ENCODE results near the gene JAG2. TPM values are rescaled to one million over a fixed set of nuclear protein-coding genes. Genes with fewer than 3 reads are reported as not detected.

The JAG2 gene
- total RNA-seq, 1 experiment from 2014 or later: 85.9 TPM

- ChIA-PET POLR2A (no interaction called here), CTCF (no interaction called here), RAD21 (ENCODE audit: low non-redundant PET in 1 of 2, low total read pairs in 2 of 2, uncharacterized antibody in 2 of 2, unreplicated experiment in 2 of 2) (no interaction called here)
- H3K27ac ChIP-seq (ENCODE audit: low read depth, low read length): no peak overlapping the region
- no peak overlapping the region for H3K9ac ChIP-seq (ENCODE audit: low read length)
- no peak overlapping the region for H3K4me3 ChIP-seq (replicated peaks in 1 of 2; ENCODE audit: low read depth in 1 of 2, low read length in 2 of 2)
- ATAC-seq (no peak), DNase-seq (ENCODE audit: low read depth, low spot score) (no peak)
- no peak overlapping the region for H3K4me2 ChIP-seq (ENCODE audit: low read length)
- H3K9me2 ChIP-seq (ENCODE audit: insufficient read depth): no peaks in the 10 kb centered on the region
- no peaks in the 10 kb centered on the region for H3K9me3 ChIP-seq (ENCODE audit: control insufficient read depth in 1 of 2, insufficient read depth in 1 of 2, low read depth in 1 of 2, low read length in 2 of 2)
- intact Hi-C loops (cut with micrococcal nuclease): no loop called here
- BruUV-seq (replicated peaks): no TSS peak
- TF ChIP-seq ZNF274 (IDR thresholded peaks at IDR 0.05; ENCODE audit: low read depth, low read length) (no peak), EGR1 (IDR thresholded peaks at IDR 0.05; ENCODE audit: low read depth) (no peak), ELF1 (IDR thresholded peaks at IDR 0.05; ENCODE audit: borderline replicate concordance, low read depth) (no peak), CEBPB (IDR thresholded peaks at IDR 0.05; ENCODE audit: low read depth) (no peak), ATF3 (IDR thresholded peaks at IDR 0.05) (no peak), RAD21 (IDR thresholded peaks at IDR 0.05; ENCODE audit: low read depth) (no peak), ZFX (IDR thresholded peaks at IDR 0.05) (no peak), JUND (IDR thresholded peaks at IDR 0.05) (no peak), YY1 (IDR thresholded peaks at IDR 0.05; ENCODE audit: extremely low read depth, insufficient replicate concordance, low read depth, low read length) (no peak), FOSL1 (IDR thresholded peaks at IDR 0.05; ENCODE audit: low read depth) (no peak), EZH2 (IDR thresholded peaks at IDR 0.05) (no peak), REST (IDR thresholded peaks at IDR 0.05; ENCODE audit: low read depth) (no peak), MAX (IDR thresholded peaks at IDR 0.05) (no peak), SIN3A (IDR thresholded peaks at IDR 0.05; ENCODE audit: low read depth) (no peak), CBX3 (IDR thresholded peaks at IDR 0.05; ENCODE audit: low read depth) (no peak)
- peaks cover 7 to 21% of the 10 kb centered on the region in 2 experiments; a peak in 3 of 4 replicates for H3K36me3 ChIP-seq (ENCODE audit: control insufficient read depth in 1 of 2, insufficient read depth in 2 of 2, low read length in 2 of 2)
- no peaks in the 10 kb centered on the region for H3K4me1 ChIP-seq (ENCODE audit: control insufficient read depth in 1 of 2, insufficient read depth in 2 of 2, low read length in 2 of 2)
- no peak overlapping the region for H2AFZ ChIP-seq (ENCODE audit: low read depth, low read length, poor library complexity, severe bottlenecking)
- no peaks in the 10 kb centered on the region for H3K27me3 ChIP-seq (ENCODE audit: insufficient read depth, low read length)
- H3K79me2 ChIP-seq (ENCODE audit: insufficient read depth, low read length): no peaks in the 10 kb centered on the region
- no peaks in the 10 kb centered on the region for H4K20me1 ChIP-seq (ENCODE audit: insufficient read depth)
Observed at GRCh38 chr14:105145381-105146180, 23.0 kb downstream of the JAG2 start.
